Embryonic facial prominence (tissue), 1 donor: ENCODE measurements around the gene HOXA6.

Experiments
- DNase-seq: peaks from one replicate; pipeline ENCODE4 v3.0.0-alpha.2; 2016; ENCODE audit errors: extremely low spot score

HOXA6 gene

DNA sequence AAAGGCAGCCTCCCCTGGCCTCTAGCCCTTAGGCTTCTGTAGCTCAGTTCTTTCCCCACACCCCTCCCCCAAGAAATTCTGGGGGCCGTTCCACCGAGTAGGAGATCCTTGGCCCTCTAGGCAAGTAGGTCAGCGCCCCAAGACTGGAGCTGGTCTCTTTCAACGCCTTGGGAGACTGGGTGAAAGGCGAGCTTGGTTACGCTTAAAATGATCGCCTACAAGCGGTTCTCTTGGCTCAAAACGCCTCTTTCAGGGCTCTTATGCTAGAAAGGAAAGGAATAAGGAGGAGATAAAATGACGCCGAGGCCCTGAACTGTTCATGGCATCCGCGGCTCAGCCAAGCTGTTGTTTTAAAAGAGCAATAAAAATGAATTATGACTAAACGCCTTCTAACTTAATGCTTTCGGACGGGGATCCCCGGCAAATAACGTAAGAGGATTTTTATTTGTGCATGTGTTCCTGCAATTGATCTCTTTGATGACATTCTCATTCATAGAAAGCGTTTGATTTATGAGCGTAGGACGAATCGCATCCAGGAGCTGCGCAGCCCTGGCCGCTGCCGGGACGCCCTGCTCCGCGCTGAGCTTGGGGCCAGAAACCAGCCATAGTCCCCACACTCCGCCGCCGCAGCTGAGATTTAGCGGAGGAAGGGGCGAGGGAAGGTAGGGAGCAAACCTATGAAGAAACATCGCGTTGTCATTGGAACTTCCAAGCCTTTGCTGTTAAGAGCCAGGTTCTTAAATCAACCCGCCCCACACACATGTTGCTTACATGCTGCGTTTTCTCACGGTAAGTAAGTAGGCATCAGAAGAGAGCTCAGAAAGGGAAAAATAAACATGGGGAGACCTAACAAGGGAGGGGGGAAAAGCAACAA, 48.8 kb downstream of the HOXA6 start:
- DNase-seq: no peak

GRCh38 chr7:27097686-27098577, 49.6 kb downstream of the HOXA6 start:
- no peak for DNase-seq

DNA sequence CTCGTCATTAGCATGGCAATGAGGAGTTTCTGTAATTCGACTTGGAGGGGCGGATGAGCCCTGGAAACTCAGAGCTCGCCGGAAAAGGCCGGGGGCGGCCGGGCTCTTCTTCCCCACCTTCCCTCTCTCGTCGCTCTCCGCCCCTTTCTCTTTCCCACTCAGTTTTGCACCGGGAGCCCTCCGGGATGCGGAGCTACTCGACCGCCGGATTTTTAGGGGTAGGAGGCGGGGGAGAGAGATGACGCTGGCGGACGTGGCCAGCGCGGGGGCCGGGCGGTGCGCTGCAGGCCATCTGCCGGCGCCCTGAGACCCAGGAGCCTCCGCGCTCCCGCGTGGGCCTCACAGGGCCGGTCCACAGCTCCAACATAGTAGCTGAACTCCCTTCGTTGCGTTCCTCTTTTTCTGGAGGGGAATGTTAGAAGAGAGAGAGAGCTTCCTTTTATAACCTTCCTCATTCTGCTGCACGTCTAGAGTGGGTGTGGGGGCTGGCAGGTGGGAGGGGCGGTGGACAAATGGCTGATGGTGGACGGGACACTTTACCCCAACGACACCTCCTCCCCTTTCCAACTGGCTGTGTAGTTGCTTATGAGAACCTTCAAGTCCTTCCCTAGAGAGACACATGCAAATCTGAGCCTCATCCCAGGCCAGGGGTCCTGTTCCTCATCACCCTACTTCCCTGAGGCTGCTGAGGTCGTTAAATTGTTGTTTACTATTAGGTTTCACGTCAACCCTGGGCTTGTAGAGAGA, 50.6 kb downstream of the HOXA6 start:
- DNase-seq: no peak

GRCh38 chr7:27095897-27096767, 51.4 kb downstream of the HOXA6 start, which contains the start of gene HOXA1:
TSS of gene HOXA1 (minus strand) at chr7:27096000. CDS start at chr7:27095912, 88 bp downstream.
- no peak for DNase-seq
